ENCODE measurements around the gene MPND. TPM values are rescaled to one million over a fixed set of nuclear protein-coding genes. Genes with fewer than 3 reads are reported as not detected.

Gene MPND
- total and polyA plus RNA-seq, 10 of the 15 experiments (the other 5 are each of a cell fraction or from before 2014, with no cell fraction given) = 0.79 to 18.3 (median 6.0) TPM

- peaks cover 0 to 2% of the 10 kb centered on the region in 2 experiments; a peak in 2 of 4 replicates for H3K36me3 ChIP-seq (ENCODE audit: control insufficient read depth in 2 of 2, insufficient read depth in 2 of 2, low read length in 1 of 2)
- RAD21 ChIA-PET (ENCODE audit: unreplicated experiment) = interaction anchor here (1.3 to 1.5 kb wide), 2 partner anchors 9 to 23 kb away, joined by 3 to 17 read pairs; no protein-coding TSS in a partner anchor
- FAIRE-seq (peak; percentile 84), ATAC-seq (no peak), DNase-seq (ENCODE audit: low read depth, low spot score) (no peak)
- peaks cover 65% of the 10 kb centered on the region for H3K79me2 ChIP-seq (ENCODE audit: control insufficient read depth, insufficient read depth, low read length)
- no peaks in the 10 kb centered on the region for H4K20me1 ChIP-seq (ENCODE audit: control insufficient read depth, insufficient read depth)
- intact Hi-C loops (cut with micrococcal nuclease; ENCODE audit: unreplicated experiment) (loop anchor here (5.0 kb wide), 2 partner anchors 136 to 416 kb away; partner anchors contain the start of gene EEF2), in situ Hi-C loops (cut with MboI) (no loop called here)
- H3K9ac ChIP-seq (ENCODE audit: control insufficient read depth, insufficient read depth, low read length) = peak overlapping the region; percentile 98
- 2% methylated on average over 32 of the region's 32 CpGs for WGBS (ENCODE audit: insufficient coverage, insufficient replicate concordance, low lambda C conversion rate, missing lambda C conversion rate)
- no peaks in the 10 kb centered on the region for H3K27me3 ChIP-seq (replicated peaks in 1 of 2; ENCODE audit: control insufficient read depth in 2 of 2, insufficient read depth in 2 of 2, low read length in 1 of 2)
- peak overlapping the region; percentile 90 for H3K27ac ChIP-seq (ENCODE audit: control insufficient read depth, insufficient read depth)
- H3K9me3 ChIP-seq (replicated peaks; ENCODE audit: control insufficient read depth, insufficient read depth, low read length) = no peaks in the 10 kb centered on the region
- peak overlapping the region; percentile 75 for H2AFZ ChIP-seq (ENCODE audit: control insufficient read depth, low read depth, low read length)
- H3K4me1 ChIP-seq (ENCODE audit: control insufficient read depth, insufficient read depth, low read length) = peaks cover 3% of the 10 kb centered on the region; the same call in 1 of the 2 replicates
- CTCF ChIA-PET = interaction anchor here (1.1 to 2.1 kb wide), 6 partner anchors 27 to 234 kb away, joined by 4 to 24 read pairs (median 6); no protein-coding TSS in a partner anchor
- SMC1A ChIA-PET (ENCODE audit: uncharacterized antibody, unreplicated experiment) = interaction anchor here (1.1 kb wide), 1 partner anchor 68 kb away, joined by 3 read pairs; no protein-coding TSS in a partner anchor
- BruUV-seq (replicated peaks) = no TSS peak
- H3K4me3 ChIP-seq = peak overlapping the region; percentile 100
- POLR2A ChIA-PET = no interaction called here
- H3K4me2 ChIP-seq (ENCODE audit: control insufficient read depth, insufficient read depth) = peak overlapping the region; percentile 97
- TF ChIP-seq POLR2AphosphoS5 (IDR thresholded peaks at IDR 0.05; ENCODE audit: low read length) (peak; percentile 16; the same call in 1 of the 2 replicates), SUPT20H (IDR thresholded peaks at IDR 0.05; ENCODE audit: borderline replicate concordance, control insufficient read depth, low read depth, low read length) (no peak), NR2C2 (IDR thresholded peaks at IDR 0.05; ENCODE audit: borderline replicate concordance, control insufficient read depth, insufficient read length, low read depth) (peak; percentile 33), ZNF217 (IDR thresholded peaks at IDR 0.05) (no peak), BACH1 (IDR thresholded peaks at IDR 0.05; ENCODE audit: borderline replicate concordance) (no peak), NFYB (IDR thresholded peaks at IDR 0.05; ENCODE audit: insufficient read depth, low read depth, low read length) (no peak), NKRF (conservative IDR thresholded peaks at IDR 0.05) (no peak), ZNF592 (IDR thresholded peaks at IDR 0.05) (no peak), ZNF24 (IDR thresholded peaks at IDR 0.05) (peak; percentile 88), ZBTB4 (CRISPR knock-in tag; IDR thresholded peaks at IDR 0.05) (no peak), MEF2A (IDR thresholded peaks at IDR 0.05; ENCODE audit: insufficient read depth, low read depth, low read length) (no peak), SMAD1 (IDR thresholded peaks at IDR 0.05; ENCODE audit: low read depth, partially characterized antibody) (no peak), BMI1 (IDR thresholded peaks at IDR 0.05; ENCODE audit: borderline replicate concordance) (no peak)
Measured at GRCh38 chr19:4403005-4403761, 59.8 kb downstream of the MPND start.

Measured in GM12878 (cell line).